Measurements from ENCODE around the gene CLCN3.

DNA sequence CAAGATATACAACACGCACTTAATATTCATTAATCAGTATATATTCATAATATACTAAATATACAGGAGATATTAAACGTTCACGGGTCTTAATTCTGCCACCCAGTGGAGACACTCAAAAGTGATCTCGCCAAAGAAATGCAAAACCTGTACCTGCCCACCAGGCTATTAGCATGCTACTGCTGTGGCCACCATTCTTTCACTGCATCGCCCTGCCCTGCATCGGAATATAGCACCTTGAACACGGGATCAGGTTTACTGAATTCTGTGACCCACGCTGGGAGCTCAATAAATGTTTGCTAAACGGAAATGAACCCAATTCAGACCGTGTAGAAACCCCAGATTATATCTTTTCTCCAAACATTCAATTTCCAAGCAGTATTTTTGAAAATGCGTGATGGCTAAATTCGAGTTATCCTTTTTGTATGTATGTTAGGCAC lies 840 bp upstream of the CLCN3 start:
- TF ChIP-seq, protein P1, sequence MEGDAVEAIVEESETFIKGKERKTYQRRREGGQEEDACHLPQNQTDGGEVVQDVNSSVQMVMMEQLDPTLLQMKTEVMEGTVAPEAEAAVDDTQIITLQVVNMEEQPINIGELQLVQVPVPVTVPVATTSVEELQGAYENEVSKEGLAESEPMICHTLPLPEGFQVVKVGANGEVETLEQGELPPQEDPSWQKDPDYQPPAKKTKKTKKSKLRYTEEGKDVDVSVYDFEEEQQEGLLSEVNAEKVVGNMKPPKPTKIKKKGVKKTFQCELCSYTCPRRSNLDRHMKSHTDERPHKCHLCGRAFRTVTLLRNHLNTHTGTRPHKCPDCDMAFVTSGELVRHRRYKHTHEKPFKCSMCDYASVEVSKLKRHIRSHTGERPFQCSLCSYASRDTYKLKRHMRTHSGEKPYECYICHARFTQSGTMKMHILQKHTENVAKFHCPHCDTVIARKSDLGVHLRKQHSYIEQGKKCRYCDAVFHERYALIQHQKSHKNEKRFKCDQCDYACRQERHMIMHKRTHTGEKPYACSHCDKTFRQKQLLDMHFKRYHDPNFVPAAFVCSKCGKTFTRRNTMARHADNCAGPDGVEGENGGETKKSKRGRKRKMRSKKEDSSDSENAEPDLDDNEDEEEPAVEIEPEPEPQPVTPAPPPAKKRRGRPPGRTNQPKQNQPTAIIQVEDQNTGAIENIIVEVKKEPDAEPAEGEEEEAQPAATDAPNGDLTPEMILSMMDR (conservative IDR thresholded peaks at IDR 0.05; ENCODE audit: low read depth, low read length) = peak; percentile 48; the same call in 1 of the 2 replicates
- TF ChIP-seq EZH2phosphoT487 (IDR thresholded peaks at IDR 0.05; ENCODE audit: borderline replicate concordance, low read length) (no peak), EZH2 (IDR thresholded peaks at IDR 0.05; ENCODE audit: low read length, unreplicated experiment) (no peak)
